GM21515 (cell line): Measurements from ENCODE around the gene SEC16A.
A peak's percentile ranks its signal among the peaks of the same experiment; 100 is the strongest.

Experiments used
- ATAC-seq: cut with Tn5 transposase; IDR thresholded peaks from one replicate; pipeline ENCODE4 v1.9.1; 2021; ENCODE audit not compliant: unreplicated experiment

The SEC16A gene, protein sequence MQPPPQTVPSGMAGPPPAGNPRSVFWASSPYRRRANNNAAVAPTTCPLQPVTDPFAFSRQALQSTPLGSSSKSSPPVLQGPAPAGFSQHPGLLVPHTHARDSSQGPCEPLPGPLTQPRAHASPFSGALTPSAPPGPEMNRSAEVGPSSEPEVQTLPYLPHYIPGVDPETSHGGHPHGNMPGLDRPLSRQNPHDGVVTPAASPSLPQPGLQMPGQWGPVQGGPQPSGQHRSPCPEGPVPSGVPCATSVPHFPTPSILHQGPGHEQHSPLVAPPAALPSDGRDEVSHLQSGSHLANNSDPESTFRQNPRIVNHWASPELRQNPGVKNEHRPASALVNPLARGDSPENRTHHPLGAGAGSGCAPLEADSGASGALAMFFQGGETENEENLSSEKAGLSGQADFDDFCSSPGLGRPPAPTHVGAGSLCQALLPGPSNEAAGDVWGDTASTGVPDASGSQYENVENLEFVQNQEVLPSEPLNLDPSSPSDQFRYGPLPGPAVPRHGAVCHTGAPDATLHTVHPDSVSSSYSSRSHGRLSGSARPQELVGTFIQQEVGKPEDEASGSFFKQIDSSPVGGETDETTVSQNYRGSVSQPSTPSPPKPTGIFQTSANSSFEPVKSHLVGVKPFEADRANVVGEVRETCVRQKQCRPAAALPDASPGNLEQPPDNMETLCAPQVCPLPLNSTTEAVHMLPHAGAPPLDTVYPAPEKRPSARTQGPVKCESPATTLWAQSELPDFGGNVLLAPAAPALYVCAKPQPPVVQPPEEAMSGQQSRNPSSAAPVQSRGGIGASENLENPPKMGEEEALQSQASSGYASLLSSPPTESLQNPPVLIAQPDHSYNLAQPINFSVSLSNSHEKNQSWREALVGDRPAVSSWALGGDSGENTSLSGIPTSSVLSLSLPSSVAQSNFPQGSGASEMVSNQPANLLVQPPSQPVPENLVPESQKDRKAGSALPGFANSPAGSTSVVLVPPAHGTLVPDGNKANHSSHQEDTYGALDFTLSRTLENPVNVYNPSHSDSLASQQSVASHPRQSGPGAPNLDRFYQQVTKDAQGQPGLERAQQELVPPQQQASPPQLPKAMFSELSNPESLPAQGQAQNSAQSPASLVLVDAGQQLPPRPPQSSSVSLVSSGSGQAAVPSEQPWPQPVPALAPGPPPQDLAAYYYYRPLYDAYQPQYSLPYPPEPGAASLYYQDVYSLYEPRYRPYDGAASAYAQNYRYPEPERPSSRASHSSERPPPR (N-terminal part only)

DNA sequence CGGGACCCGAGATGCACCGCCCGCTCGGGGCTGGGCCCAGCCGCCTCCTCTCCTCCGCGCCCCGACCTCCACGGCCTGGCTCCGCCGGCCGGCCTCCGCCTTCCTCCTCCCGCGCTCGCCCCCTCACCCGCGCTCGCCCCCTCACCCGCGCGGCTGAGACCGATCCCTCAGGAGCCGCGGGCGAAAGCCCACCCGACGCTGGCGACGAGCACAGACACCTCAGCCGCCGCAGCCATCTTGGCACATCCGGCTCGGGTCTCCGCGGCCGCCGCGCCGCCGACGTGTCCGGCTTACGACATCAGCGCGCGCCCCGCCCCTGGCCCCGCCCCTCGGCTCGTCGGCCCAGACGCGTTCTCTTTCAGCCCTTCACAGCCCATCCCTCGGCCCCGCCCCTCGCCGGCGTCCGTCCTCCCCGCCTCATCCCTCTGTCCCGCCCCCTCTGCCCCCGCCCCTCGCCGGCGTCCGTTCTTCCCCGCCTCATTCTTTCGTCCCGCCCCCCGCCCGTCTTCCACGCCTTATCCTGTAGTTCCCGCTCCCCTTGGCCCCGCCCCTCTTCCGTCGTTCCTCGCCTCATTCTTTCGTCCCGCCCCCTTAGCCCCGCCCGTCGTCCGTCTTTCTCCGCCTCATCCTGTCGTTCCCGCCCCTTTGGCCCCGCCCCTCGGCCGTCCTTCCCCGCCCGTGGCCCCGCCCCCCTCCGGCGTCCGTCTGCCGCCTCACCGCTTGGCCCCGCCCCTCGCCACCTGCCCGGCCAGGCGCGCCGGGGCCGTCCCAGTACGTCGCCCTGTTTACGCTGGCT is at the start of gene SEC16A:
SEC16A (minus strand) TSS at position 248 of the 796 bp plus-strand sequence. CDS start 5,425 bp downstream, outside the sequence.
- peak; percentile 49 for ATAC-seq

GRCh38 chr9:136531904-136532798 is 49.3 kb upstream of the SEC16A start:
- ATAC-seq = no peak

DNA sequence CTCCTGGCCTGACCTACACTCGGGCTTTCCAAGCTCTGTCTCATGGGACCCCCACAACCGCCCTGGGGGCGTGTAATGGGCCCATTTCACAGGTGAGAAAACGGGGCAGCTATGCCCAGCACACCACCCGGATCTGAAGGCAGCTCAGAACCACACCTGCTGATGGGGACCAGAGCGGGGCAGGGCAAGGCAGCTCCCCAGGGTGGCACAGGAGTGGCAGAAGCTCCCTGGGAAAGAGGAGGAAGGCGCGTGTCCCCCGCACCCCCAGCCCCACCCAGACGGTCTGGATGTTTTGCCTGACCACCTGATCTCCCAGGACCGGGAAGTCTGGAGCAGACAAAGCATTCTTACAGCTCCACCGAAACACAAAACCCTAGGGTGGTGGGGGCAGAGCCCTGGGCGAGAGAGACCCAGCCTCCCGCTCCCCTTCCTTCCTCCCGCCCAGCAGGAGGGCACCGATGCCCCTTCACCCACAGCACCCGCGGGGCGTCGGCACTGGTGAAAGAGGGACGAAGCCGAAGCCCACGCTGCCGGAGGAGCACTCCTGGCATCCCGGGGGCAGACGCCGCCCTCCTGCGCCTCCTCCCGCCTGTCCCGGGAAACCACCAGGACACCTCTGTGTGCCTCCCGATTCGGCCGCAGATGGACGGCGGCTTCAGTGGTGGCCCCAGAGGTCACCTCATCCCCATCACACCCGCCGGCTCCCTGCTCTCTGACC is 48.5 kb upstream of the SEC16A start:
- no peak for ATAC-seq

DNA sequence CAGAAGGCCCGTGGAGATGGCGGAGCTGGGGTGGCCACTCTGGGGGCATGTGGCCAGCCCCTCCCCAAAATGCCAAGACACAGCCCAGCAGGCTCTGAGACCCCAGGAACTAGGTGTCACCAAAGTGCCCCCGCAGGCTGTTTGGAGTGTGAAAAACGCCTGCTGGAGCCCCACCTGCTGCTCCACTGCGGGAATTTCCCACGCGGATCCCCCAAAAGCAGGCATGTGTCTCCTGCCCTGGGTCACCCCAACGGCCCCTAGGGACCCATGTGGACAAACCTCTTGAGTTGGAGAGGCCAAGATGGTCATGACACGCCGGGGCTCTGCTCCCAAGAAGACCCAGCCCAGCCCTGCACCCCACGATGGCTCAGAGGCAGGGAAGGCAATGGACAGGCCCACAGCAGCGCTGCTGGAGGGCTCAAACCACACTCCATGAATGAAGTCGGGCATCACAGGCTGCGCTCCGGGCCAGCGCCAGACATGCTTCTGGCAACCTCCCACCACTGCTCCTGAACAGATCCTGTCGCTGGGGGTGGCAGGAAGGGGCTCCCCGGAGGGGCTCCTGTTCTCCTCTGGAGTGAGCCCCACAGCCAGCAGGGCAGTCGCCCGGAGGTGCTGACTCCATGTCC is 47.7 kb upstream of the SEC16A start:
- no peak for ATAC-seq

DNA sequence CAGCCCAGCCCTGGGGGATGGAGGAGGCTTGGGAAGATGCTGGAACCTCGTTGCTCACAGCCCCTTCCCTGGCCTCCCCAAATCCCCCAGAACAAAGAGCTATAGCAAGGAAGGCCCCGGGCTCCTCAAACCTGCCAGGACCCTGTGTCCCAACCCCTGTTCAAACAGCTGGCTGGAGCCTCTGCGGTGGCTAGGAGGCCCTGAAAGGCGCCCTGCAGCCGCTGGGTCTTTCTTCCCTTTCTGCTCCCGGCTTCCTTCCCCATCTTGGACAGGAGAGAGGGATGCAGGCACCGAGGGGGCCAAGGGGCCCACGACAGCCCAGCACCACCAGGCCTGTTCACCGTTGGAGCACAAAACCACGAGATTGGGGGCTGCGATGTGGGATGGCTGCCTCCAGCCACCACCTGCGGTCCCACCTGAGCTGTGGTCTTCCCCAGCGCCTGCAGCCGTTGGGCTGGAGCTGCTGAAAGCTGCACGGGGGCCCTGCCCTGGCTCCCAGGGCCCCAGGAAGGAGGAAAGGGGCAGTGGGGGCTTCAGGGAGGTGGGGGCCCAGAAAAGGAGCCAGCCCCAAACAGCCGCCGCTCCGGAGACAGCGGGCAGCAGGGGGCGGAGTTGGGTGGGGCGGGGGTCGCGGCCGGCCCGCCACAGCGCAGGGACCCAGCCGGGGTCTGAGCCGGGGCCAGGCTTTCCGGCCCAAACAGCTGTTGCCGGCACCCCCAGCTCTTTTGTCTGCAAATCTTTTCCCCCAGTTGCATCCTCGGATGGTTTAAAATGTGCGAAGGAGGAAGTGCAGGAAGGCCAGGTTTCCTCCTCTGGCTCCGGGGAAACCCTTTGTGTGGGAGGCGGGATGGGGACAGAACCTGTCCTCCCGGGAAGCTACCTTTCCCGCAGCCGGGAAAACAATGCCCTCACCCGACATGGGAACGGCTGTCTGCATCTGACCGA is 46.9 kb upstream of the SEC16A start:
- no peak for ATAC-seq

GRCh38 chr9:136528716-136529341 is 46.0 kb upstream of the SEC16A start:
- ATAC-seq = no peak

DNA sequence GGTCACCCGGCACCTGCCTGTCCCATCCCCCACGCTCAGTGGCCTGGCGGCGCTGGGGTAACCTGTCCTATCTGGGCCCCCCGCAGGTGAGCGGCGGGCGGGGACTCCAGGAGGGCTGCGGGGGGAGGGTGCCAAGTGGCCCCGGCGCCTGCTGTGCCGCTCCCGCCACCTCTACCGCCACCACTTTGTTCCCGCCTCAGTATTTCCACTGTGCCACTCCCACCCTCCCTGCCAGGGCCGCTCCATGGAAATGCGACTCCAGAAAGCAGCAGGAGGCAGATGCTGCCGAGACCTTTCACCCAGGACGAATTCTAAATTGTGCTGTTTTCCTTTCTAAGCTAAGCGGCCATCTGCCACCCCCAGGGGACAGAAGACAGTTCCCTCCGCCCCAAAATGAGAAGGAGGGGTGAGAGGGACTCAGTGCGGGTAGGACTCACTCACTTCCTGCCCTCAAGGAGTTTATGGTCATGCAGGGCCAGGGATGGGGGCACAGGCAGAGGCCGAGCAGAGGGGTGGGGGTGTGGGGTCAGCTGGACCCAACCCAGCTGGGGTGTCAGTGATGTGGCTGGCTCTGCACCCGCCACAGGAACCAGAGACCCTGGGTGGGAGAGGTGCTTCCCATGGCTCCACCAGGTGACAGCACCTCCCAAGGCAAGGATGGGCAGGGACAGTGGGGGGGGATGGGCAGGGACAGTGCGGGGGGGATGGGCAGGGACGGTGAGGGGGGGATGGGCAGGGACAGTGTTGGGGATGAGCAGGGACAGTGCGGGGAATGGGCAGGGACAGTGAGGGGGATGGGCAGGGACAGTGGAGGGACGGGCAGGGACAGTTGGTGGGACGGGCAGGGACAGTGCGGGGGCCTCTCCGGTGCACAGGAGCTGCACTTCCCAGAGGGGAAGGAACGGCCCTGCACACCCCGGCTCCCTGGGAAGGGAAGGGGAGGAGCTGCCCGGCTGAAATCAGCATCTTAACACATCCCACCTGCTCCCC is 45.2 kb upstream of the SEC16A start:
- ATAC-seq = no peak

- no peak for ATAC-seq
These were observed 44.3 kb upstream of the SEC16A start for GRCh38 chr9:136527131-136527530.

- no peak for ATAC-seq
These were observed 43.8 kb upstream of the SEC16A start for GRCh38 chr9:136526625-136527066.

DNA sequence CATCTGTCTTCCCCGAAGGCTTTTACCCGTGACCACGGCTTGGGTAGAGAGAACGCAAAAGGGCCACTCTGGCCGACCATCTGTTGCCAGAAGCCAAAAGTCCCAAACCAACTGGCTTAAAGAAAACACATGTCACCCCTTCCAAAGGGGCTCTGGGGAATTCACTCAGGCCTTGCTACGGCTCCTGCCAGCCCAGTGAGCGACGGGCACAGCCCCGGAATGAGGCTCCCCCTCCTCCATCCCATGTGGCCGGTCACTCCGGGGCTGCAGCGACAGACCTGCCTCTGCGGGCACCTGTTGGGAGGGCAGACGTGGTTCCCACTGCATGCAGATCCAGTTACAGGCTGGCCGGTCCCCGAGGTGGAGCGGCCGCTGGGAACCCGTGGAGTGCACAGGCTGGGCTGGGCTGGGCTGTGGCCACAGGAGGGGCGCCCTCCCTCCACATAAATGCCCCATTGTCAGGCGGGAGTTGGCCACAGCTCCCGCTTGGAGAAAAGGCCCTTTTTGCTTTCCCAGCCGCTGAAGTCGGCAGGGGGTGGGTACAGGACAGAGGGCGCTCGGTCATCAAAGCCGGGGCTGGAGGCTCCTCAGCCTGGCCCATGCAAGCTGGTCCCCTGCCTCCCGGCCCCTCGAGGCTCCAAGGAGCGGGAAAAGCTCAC is 43.1 kb upstream of the SEC16A start:
- ATAC-seq = no peak

DNA sequence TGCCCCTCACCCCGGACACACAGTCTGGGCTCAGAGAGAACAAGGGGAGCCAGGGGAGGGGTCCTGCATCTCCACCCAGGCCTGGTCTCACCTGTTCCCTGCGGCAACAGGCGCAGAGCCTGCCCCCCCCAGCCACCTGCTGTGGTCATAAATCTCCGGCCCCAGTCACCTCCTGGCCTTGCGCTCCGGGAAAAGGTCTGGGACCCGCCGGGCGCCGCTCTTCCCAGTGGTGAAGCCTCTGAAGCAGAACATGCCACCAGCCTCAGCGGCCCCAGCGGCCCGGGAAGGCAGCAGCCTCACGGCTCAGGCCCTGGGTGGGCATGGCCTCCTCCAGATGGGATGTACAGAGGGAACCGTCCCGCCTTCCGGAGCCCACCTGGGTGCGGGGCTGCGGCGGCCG is 42.4 kb upstream of the SEC16A start:
- no peak for ATAC-seq

- no peak for ATAC-seq
These were observed 39.7 kb upstream of the SEC16A start for GRCh38 chr9:136522314-136523237.

DNA sequence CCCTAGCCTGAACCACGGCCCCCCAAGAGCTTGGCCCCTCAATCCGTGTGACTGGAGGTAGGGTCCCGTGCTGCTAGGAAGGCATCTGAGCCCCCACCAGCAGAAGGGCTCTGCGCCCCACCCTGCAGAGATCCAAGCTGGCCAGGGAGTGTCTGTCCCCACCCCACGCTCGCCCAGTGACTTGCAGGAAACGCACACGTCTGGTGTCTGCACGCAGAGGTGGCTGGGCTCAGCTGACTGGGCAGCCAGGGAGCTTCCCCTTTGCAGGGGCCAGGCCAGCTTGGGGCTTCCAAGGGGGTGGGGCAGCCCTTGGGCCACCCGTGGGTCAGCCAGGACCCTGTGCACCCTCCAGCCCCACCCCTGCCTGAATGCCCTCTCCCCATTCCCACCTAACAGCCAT is 38.7 kb upstream of the SEC16A start:
- ATAC-seq = no peak

- no peak for ATAC-seq
These were observed 37.3 kb upstream of the SEC16A start for GRCh38 chr9:136520053-136520540.
